ENCODE results near the gene EGFR. TPM values are rescaled to one million over a fixed set of nuclear protein-coding genes. Genes with fewer than 3 reads are reported as not detected.

EGFR gene
- total and polyA plus RNA-seq, 2 donors (not counting 3 experiments of a cell fraction or from before 2014, with no cell fraction given), result 1.5 to 4.1 TPM

DNA sequence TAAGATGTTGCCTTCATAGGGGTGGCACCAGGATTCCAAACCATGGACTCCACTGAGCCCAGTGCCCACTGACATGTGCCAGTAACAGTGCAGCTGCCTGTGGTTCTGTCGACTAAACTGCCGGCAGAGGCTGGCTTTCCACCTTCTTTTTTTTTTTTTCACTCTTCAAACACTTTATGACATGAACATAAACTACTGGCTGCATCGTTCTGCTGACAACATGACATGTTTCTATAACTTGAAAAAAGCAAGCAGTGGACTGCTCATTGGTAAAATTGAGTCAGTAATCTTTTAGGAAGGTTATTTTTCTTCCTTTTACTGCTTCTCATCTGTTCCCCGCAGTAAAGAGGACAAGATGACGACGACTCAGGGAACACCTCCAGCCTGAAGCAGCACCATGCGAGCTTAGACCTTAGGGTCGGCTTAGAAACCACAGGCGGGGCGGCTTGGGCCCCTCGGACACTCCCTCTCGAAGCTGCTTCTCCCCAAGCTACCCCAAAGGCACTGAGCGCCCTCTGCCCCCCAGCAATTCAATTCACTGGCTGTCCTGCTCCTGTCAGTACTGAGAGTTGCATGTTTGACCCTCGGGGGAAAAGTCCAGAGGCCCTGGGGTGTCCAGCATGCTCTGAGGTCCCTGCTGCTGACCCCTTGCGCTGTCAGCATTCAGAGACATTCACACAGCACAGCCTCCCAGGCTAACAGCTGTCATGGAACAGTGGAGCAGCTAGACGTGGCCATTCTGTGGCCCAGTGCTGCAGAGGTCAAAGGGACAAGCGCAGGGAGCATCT is 112.5 kb downstream of the EGFR start:
- FAIRE-seq (no peak), DNase-seq (ENCODE audit: low read depth, low spot score) (no peak)
- POLR2A ChIA-PET, result no interaction called here
- Histone ChIP-seq H3K27me3 (ENCODE audit: control insufficient read depth in 2 of 2, insufficient read depth in 2 of 2, low read length in 2 of 2) (peaks cover 0 to under 1% of the 10 kb centered on the region in 2 experiments), H4K20me1 (replicated peaks; ENCODE audit: control insufficient read depth, extremely low read depth, insufficient read depth, low read length) (no peaks in the 10 kb centered on the region), H3K4me1 (ENCODE audit: control insufficient read depth, extremely low read depth, insufficient read depth, low read length) (peaks cover 53% of the 10 kb centered on the region), H3K79me2 (ENCODE audit: control insufficient read depth, insufficient read depth, low read length) (no peaks in the 10 kb centered on the region), H3K4me3 (replicated peaks in 1 of 3; ENCODE audit: insufficient read depth in 1 of 3, low read depth in 1 of 3, low read length in 3 of 3) (no peak overlapping the region), H3K9me3 (replicated peaks; ENCODE audit: control insufficient read depth, insufficient read depth, low read length) (no peaks in the 10 kb centered on the region), H3K9ac (replicated peaks; ENCODE audit: extremely low read depth, insufficient read depth, low read length) (no peak overlapping the region), H3K27ac (ENCODE audit: insufficient read depth, low read depth, low read length) (no peak overlapping the region), H3K4me2 (ENCODE audit: insufficient read depth, low read length) (no peak overlapping the region), H2AFZ (ENCODE audit: low read depth, low read length) (no peak overlapping the region), H3K36me3 (ENCODE audit: control insufficient read depth in 2 of 2, extremely low read depth in 1 of 2, insufficient read depth in 2 of 2, low read length in 2 of 2) (no peaks in the 10 kb centered on the region), H3K9me1 (replicated peaks; ENCODE audit: control insufficient read depth, extremely low read depth, insufficient read depth, low read length) (no peaks in the 10 kb centered on the region)
- CTCF ChIA-PET, result interaction anchor here (0.8 to 1.1 kb wide), 2 partner anchors 62 to 123 kb away, joined by 3 read pairs; no protein-coding TSS in a partner anchor
- intact Hi-C loops (cut with micrococcal nuclease) (loop anchor here (5.0 kb wide), 1 partner anchor 359 kb away; no protein-coding TSS in a partner anchor), dilution Hi-C loops (cut with MboI; ENCODE audit: extremely low pct_ligation_motif_present, low sequenced_read_pairs) (no loop called here)
- no peak for TF ChIP-seq EZH2 (IDR thresholded peaks at IDR 0.05; ENCODE audit: borderline replicate concordance, low read depth, low read length, severe bottlenecking)
- TF ChIP-seq POLR2AphosphoS5 (IDR thresholded peaks at IDR 0.05; ENCODE audit: insufficient read depth, low read depth, low read length), result no peak
- TF ChIP-seq, protein P1, sequence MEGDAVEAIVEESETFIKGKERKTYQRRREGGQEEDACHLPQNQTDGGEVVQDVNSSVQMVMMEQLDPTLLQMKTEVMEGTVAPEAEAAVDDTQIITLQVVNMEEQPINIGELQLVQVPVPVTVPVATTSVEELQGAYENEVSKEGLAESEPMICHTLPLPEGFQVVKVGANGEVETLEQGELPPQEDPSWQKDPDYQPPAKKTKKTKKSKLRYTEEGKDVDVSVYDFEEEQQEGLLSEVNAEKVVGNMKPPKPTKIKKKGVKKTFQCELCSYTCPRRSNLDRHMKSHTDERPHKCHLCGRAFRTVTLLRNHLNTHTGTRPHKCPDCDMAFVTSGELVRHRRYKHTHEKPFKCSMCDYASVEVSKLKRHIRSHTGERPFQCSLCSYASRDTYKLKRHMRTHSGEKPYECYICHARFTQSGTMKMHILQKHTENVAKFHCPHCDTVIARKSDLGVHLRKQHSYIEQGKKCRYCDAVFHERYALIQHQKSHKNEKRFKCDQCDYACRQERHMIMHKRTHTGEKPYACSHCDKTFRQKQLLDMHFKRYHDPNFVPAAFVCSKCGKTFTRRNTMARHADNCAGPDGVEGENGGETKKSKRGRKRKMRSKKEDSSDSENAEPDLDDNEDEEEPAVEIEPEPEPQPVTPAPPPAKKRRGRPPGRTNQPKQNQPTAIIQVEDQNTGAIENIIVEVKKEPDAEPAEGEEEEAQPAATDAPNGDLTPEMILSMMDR (IDR thresholded peaks at IDR 0.05; ENCODE audit: extremely low read depth in 1 of 2, insufficient read depth in 1 of 2, low read depth in 1 of 2, low read length in 2 of 2), result no peak
- TF ChIP-seq, protein P2, sequence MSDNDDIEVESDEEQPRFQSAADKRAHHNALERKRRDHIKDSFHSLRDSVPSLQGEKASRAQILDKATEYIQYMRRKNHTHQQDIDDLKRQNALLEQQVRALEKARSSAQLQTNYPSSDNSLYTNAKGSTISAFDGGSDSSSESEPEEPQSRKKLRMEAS (IDR thresholded peaks at IDR 0.05; ENCODE audit: insufficient read depth, insufficient read length), result no peak
- no peak for TF ChIP-seq POLR2A (IDR thresholded peaks at IDR 0.05; ENCODE audit: low read depth, low read length)
- TF ChIP-seq MYC (IDR thresholded peaks at IDR 0.05; ENCODE audit: low read depth, low read length), result no peak
- TF ChIP-seq FOS (IDR thresholded peaks at IDR 0.05; ENCODE audit: borderline replicate concordance, insufficient read depth, low read length), result no peak
- TF ChIP-seq JUN (IDR thresholded peaks at IDR 0.05; ENCODE audit: borderline replicate concordance, insufficient read depth, insufficient read length, low read depth), result no peak
- TF ChIP-seq GATA2 (IDR thresholded peaks at IDR 0.05; ENCODE audit: insufficient read depth, insufficient read length, low read depth, low read length), result no peak
- no TSS peak for BruUV-seq (replicated peaks)

All from endothelial cell of umbilical vein (primary cell).